HTR-8/SVneo (cell line): ENCODE data around the gene REPIN1.

ENCODE experiments used
- DNase-seq: peaks from one replicate; pipeline ENCODE4 v3.0.0; 2011; ENCODE audit warnings: low spot score, mixed read lengths; ENCODE audit not compliant: insufficient read length
- FAIRE-seq: peaks from 2 replicates; lab custom pipeline; 2011; peaks lifted over from hg19 to GRCh38; lab: Jason Lieb, UNC

Gene REPIN1

GRCh38 chr7:150373049-150373801, 4.6 kb downstream of the REPIN1 start:
- DNase-seq, result no peak
- FAIRE-seq, result no peak

- no peak for FAIRE-seq
- no peak for DNase-seq
These were observed 5.4 kb downstream of the REPIN1 start for GRCh38 chr7:150374026-150374425.

- FAIRE-seq, result no peak
These were observed 5.8 kb downstream of the REPIN1 start for GRCh38 chr7:150374472-150374871.

DNA sequence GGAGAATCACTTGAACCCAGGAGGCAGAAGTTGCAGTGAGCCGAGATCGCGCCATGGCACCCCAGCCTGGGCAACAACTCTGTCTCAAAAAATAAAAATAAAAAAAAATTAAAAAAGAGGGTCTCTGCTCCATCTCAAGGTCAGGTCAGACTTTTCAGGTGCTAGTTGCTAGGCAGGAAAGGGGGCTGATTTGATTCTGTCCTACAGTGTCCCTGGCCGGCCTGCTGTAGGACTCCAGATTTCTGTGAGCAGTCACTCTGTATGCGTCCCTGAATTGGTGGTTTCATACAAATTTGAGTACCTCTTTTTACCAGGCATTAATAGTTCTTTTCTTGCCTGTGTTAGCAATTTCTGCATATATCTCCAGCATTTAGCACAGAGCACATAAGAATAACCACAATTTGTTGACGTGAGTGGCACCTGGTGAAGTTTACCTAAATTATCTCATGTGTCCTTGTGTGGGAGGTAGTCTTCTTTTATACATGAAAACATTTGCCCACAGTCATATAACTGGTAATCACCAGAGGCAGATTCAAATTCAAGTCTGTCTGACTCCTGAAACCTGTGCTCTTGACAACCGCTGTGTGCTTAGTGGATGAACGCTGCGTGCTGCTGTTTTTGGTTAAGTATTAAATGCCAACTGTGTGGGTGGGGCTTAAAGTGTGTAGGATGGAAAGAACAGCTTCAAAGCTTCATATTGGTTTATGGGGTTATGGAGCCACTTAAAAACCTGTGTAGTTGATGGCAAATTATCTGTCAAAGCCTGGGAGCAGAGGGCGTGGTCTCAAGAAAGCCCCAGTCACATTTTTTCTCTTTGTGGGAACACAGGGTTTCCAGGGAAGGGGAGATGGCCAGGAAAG, 7.3 kb downstream of the REPIN1 start:
- no peak for DNase-seq
- FAIRE-seq, result no peak

More at GRCh38 chr7:150374472-150374871, 5.8 kb downstream of the REPIN1 start:
- DNase-seq, result no peak

DNA sequence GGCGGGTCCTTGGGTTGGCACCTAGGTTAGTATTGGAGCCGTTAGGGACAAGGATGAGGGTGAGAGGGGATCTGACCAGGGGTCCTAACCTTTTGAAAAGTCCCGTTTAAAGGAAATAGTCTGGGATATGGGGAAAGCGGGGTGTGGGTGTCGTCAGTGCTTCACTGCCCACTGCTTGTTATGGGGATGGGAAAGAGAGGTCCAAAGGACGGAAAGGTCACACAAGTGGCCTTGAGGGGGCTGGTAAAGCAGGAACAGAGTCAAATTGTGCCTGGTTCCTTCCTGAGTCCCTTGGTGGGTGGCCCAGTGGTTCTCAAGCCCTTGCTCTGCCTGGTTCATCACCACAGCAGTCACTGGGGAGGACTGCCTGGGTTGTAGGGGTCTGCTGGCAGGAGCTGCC, 7.9 kb downstream of the REPIN1 start:
- DNase-seq, result no peak
- no peak for FAIRE-seq

DNA sequence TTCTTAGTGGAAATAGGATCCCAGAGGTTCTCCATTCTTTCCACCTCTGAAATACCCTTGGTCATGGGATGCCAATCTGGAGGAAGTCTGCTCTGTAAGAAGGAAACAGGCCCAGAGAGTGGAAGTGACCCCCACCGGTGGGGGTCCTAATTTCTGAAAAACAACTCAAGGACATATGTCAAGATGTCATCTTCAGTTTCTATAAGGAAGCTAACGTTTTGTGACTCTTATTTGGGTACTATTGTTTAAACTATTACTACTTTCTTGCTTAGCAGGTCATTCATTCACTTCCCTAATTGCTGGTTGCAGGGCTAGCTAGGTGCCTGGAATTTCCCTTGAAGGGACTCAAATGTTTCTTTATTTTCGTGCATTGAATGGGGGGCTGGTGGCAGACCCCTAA, 8.6 kb downstream of the REPIN1 start:
- DNase-seq (no peak), FAIRE-seq (no peak)

- no peak for FAIRE-seq
- no peak for DNase-seq
These were observed 9.0 kb downstream of the REPIN1 start for GRCh38 chr7:150377635-150378034.

DNA sequence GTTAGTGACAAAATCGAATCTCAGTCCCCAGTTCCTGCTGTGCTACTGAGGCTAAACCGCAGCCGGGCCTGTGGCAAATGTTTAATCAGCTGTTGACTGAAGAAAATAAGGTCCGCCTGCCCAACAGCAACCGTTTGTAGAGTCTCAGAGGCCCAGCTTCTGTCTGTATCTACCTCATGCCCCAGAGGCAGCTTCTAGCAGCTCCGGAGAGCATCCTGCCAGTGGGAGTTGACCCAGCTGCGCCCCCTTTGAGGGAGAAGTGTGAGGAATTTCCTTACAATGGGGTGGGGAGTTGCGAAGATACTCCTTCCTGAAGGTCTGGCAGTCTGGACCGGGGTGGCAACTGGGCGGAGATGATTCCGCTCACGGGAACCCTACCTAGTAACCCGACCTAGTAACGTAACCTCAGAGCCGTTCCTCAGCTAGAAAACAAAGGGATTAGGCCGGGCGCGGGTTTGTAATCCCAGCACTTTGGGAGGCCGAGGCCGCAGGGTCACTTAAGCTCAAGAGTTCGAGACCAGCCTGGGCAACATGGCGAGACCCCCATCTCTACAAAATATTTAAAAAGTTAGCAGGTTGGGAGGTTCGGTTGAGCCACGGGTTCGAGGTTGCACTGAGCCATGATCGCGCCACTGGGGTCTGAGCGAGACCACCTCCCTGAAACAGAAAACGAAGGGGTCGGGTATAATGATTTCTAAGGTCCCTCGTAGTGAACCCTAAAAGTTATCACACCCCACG, 9.7 kb downstream of the REPIN1 start:
- no peak for FAIRE-seq

GRCh38 chr7:150378853-150379440, 10.3 kb downstream of the REPIN1 start, which contains the start of gene ZNF775:
ZNF775 (plus strand) TSS chr7:150379330; CDS start chr7:150388471, 9,141 bp downstream.
- no peak for FAIRE-seq
- peak; percentile 94 for DNase-seq

More for the DNA sequence above, 9.7 kb downstream of the REPIN1 start:
- DNase-seq, result peak; percentile 62

GRCh38 chr7:150379441-150380379, 11.1 kb downstream of the REPIN1 start:
- DNase-seq, result no peak

DNA sequence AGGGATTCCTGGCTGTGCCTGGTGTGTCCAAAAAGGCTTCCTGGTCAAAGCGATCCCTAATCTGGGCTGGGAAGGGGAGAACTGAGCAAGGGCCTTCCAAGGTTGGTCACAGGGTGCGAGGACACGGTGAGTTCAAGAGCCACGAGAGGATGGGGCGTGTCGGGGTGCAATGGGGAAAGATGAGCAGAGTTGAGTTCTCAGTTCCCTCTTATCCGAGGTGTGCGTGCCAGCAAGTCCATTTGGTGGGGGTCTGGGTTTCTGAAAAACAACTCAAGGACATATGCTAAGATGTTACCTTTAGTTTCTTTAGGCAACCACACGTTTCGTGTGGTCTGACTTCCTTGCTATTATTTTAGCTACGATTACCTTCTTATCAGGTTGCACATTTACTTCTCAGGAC, 11.8 kb downstream of the REPIN1 start:
- FAIRE-seq (no peak), DNase-seq (no peak)

More at GRCh38 chr7:150379441-150380379, 11.1 kb downstream of the REPIN1 start:
- no peak for FAIRE-seq

GRCh38 chr7:150381096-150381495, 12.5 kb downstream of the REPIN1 start:
- FAIRE-seq, result no peak
- no peak for DNase-seq

GRCh38 chr7:150381785-150382122, 13.1 kb downstream of the REPIN1 start:
- no peak for DNase-seq
- FAIRE-seq, result no peak

- FAIRE-seq (no peak), DNase-seq (no peak)
These were observed 13.7 kb downstream of the REPIN1 start for GRCh38 chr7:150382123-150382843.

GRCh38 chr7:150382844-150383225, 14.2 kb downstream of the REPIN1 start:
- DNase-seq, result no peak
- FAIRE-seq, result no peak

GRCh38 chr7:150383710-150384397, 15.2 kb downstream of the REPIN1 start:
- FAIRE-seq, result no peak
- DNase-seq, result no peak

- DNase-seq (no peak), FAIRE-seq (no peak)
These were observed 16.0 kb downstream of the REPIN1 start for GRCh38 chr7:150384406-150385301.
